GM18502 (cell line): ENCODE results near the gene KCNG1.
"Not testable (repeated sequence)": the region's sequence is repeated elsewhere in the genome, so short reads cannot be mapped to it uniquely, and the experiment has no call there.

Experiments
- ATAC-seq: cut with Tn5 transposase; IDR thresholded peaks from one replicate; pipeline ENCODE4 v1.9.1; 2021; ENCODE audit warnings: mild to moderate bottlenecking; ENCODE audit not compliant: unreplicated experiment, poor library complexity

The KCNG1 gene

DNA sequence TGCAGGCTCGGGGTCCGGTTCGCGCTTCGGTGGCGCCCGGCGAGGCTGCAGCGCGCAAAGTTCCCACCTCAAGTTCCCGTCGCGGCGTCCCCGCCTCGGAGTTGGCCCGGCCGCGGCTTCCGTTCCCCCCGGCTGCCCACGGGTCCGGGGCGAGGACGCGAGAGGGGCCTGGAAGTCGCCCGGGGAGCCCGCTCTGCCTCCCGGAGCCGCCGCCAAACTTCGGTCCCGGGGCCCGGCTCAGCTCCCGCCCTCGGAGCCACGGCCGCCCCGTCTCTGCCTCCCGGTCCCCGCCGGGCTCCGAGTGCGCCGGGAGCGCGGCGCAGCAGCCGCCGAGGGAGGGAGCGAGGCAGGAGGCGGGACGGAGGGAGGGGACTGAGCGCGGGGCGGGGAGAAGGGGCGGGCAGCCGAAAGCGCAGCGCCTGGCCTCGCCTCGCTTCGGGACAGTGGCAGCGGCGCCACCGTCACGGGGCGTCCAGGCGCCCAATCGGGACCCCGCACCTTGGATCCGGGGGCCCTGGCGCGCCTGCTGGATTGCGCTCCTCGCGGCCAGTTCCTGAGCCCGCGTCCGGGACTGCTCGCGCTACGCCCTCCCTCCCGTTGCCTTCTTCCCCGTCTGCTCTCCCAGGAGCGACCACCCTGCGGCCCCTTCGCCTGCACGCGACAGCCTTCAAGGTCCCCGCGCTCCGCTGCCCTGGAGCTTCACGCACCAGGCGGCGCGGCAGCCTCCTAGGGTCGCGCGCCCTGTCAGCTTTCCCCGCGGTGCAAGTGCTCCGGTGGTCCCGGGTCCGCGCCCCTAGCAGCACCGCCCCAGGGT is at the start of gene KCNG1:
TSS of gene KCNG1 (minus strand) at position 305 of the 814 bp plus-strand sequence. CDS start 12,769 bp downstream, outside the sequence.
- no peak for ATAC-seq

DNA sequence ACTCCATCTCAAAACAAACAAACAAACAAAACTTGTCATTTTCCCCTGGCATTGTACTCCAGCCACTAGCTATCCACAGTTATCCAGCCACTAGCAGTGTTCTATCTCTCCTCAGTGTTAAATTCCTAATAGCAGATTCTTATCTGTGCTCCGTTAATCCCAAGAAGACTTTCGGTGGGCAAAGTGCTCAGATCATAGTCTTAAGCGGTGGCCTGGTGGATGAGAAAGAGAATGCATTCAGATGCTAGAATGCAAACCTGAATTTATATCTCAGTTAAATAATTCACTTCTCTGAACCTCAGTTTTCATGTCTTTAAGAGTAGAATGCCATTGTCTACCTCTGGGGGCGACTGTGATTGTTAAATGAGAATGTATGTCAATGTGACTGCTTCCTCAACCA is 47.7 kb upstream of the KCNG1 start:
- ATAC-seq = no peak

GRCh38 chr20:51067792-51068191 is 44.9 kb upstream of the KCNG1 start:
- no peak for ATAC-seq

DNA sequence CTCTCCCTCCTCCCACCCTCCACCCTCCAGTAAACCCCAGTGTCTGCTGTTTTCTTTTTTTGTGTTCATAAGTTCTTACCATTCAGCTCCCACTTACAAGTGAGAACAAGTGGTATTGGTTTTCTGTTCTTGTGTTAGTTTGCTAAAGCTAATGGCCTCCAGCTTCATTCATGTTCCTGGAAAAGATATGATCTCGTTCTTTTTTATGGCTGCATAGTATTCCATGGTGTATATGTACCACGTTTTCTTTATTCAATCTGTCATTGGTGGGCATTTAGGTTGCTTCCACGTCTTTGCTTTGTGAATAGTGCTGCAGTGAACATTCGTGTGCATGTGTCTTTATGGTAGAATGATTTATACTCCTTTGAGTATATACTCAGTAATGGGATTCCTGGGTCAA is 42.7 kb upstream of the KCNG1 start:
- no peak for ATAC-seq

DNA sequence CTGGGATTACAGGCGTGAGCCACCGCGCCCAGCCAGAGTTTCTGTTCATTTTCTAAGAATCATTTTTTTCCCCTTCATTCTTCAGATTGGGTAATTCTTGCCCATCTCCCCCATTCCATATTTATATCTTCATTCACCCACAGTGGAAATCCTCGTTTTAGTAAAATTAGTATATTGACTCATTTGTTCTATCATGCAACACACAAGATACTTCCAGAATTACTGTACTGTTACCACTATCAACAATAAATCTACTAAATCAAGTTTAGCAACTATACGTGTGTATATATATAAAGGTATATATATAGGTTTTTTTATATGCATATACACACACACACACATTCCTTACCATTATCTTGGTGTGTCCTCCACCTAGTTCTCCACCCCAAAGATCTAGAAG is 41.2 kb upstream of the KCNG1 start:
- ATAC-seq = no peak

DNA sequence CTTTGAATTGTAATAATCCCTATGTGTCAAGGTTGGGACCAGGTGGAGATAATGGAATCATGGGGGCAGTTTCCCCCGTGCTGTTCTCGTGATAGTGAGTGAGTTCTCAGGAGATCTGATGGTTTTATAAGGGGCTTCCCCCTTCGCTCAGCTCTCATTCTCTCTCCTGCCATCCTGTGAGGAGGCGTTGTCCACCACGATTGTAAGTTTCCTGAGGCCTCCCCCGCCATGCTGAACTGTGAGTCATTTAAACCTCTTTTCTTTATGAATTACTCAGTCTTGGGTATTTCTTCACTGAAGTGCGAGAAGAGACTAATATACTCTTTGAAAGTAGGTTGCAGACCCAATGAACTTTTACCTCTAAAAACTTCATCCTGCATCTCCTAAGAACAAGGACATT is 39.2 kb upstream of the KCNG1 start:
- no peak for ATAC-seq

DNA sequence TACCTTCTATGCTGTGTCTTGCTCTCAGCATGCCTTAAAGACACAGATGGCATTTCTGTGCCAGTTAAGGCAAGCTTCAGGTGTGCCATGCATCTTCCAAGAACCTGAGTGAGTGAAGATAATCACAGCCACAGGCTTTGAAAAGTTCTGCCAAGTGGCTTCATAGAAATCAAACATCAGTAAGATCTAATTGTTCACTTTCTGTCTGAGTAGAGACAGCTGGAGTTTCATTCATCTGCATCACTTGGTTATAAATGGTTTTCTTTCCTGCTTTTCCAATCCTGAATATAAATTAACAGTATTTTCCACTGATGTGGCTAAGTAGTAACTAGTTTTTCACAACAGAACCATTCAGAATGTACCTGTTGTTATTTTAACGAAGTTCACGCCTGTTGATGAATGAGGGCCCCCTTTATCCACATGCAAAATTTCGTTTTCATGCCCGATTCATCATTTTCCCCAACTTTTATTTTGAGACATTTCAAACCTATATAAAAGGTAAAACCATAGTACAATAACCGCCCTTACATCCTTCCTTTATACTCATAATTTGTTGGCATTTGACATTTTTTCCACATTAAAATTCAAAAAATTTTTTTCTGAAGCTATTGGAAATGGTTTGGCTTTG is 38.6 kb upstream of the KCNG1 start:
- ATAC-seq = no peak

DNA sequence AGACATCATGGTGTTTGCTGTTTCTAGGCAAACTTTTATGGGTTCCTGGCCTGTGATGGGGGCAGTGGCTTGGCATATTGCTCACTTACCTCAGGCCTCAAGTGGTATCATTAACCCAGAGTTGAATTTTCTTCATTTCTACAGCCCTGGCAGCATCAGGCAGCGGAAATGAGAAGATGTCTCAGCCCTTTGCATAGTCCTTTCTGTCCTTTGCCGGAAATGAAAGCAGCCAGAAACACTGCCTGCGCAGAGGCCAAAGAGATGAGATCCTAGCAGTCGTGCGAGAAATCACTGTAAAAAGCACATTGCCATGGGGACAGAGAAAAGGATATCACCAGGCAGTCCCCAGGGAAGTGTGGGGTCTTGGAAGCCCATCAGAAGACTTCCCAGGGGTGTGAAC is 37.4 kb upstream of the KCNG1 start:
- ATAC-seq = no peak

DNA sequence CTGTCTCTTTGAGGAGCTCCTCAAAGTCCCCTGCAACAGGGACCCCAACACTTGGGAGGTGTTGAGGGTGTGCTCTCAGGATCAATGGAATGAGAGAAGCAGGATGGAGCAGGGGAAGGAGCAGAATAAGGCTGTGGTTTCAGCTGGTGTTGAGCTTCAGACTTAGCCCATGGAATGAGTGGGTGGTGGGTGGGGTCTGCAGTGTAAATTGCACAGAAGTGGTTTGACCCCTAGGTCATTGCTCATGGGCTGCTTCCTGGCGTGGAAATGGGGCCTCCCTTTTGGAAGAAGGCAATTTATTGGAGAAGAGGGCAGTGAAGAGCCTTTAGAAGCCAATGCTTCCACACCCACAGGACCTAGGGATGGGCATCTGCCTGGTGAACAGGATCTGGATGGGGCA is 37.0 kb upstream of the KCNG1 start:
- no peak for ATAC-seq

DNA sequence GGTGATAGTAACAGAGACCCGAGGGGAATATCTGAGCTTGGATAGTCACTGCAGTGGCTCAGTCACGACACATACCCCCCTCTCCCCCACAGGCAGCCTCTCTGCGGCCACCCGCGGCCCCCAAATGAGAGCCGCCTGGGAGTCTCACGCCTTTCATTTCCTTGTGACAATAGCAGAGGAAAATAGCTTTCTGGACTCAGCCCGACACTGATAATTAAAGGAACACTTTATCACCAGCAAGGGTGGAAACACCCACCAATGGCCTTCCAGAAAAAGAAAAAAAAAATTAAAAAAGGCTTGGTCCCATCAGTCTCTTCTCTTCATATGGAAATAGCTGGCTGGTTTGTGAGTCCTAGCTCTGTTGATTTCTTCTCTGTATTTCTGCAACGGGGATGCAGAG is 35.1 kb upstream of the KCNG1 start:
- no peak for ATAC-seq

DNA sequence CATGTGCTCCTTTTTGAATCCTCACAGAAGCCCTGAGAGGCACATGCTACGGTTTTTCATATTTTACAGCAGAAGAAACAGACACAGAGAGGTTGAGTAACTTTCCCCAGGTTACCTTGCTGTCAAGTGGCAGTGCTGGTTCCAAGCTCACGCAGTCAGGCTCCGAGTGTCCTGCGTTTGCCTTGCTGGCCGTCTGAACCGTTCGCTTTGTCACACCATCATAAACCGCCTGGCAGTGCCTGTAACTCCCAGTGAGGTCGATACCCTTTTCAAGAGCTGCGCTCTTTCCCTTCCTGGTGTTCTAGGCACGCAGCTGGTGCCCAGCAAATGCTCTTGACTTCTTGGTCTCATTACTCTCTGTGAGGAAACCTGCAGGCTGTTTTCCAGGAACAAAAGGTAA is 31.3 kb upstream of the KCNG1 start:
- no peak for ATAC-seq

DNA sequence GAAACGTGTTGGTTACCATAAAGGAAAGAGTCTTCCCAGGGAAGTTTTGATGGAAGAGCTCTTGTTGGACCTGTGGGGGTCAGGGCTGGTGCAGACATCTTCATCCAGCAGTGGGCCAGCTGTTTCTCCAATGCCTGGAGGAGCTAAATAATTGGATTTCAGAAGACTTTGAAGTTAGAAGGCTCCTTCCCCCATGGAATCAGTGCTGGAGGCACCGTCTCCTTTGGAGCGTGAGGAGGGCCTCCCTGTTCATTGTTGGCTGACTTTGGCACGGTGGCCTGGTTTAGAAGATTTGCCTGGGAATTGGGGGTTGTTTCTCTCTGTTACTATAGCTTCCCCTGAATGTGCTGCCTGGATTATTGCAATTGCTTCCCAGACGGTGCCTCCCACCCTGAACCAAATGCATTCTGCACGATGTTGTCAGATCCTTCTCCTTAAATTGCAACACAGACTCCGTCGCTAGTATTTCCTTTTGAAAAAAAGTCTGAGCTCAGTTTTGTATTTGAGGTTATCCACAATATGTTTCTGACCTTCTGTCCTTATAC is 27.7 kb upstream of the KCNG1 start:
- ATAC-seq = no peak

GRCh38 chr20:51046021-51046985 is 23.4 kb upstream of the KCNG1 start:
- no peak for ATAC-seq

GRCh38 chr20:51045492-51045891 is 22.6 kb upstream of the KCNG1 start:
- ATAC-seq = not testable (repeated sequence)

GRCh38 chr20:51044796-51045195 is 21.9 kb upstream of the KCNG1 start:
- no peak for ATAC-seq

- no peak for ATAC-seq
Measured at GRCh38 chr20:51043811-51044210, 20.9 kb upstream of the KCNG1 start.

DNA sequence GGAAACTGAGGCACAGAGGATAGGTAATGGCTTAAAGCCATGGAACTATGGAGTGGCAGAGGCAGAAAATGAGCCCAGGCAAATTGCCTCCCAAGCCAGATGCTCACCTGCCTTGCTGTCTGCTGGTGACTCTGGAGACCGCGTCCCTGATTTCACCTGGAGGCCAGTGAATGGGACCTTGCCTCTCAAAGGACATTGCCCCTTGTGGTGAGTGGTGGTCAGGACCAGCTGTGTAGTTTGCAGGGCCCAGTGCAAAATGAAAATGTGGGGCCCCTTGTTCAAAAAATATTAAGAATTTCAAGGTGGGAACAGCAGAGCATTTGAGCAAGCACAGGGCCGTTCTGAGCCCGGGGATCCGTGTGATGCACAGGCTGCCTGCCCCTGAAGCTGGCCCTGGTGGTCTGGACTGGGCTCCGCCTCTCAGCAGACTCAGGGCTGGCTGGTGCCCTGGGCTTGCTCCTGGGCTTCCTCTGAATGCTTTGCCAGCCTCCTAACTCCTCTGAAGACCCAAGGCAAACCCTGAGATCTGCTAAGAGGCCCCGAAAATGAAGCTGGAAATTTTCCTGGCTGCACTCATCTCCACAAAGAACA is 19.8 kb upstream of the KCNG1 start:
- ATAC-seq = no peak

DNA sequence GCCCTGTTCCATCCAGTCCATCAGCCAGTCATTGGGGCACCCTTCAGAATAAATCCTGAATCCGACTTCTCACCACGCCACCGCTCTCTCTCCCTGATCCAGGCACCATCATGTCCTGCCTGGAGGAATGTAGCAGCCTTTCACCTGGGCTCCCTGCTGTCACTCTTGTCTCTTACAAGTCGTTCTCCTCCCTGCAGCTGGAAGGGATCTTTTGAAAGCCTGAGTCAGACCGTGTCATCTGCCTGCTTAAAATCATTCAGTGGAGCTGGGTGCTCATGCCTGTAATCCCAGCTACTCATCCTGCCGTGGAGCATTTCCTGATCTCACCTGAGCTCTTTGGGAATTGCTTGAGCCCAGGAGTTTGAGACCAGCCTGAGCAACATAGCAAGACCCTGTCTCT is 19.2 kb upstream of the KCNG1 start:
- no peak for ATAC-seq

GRCh38 chr20:51037532-51038115 is 14.7 kb upstream of the KCNG1 start:
- ATAC-seq = no peak
